K562 (cell line): ENCODE results near the gene CRACR2B. TPM values are rescaled to one million over a fixed set of nuclear protein-coding genes. Genes with fewer than 3 reads are reported as not detected.

Experiments
- ATAC-seq: fragments of 200-7000 bp; cut with Tn5 transposase; 3 replicates; pipeline ENCODE4 v1.9.1; 2020; ENCODE audit warnings: moderate library complexity
- BruUV-seq: library from RNA; stranded (reverse); fragments of 400-500 nt; replicated peaks from 2 replicates; lab custom pipeline; 2021; lab: Mats Ljungman, UMichigan
- CTCF ChIA-PET: fragments of 300-600 bp; formaldehyde crosslinking; extraction: SDS; loops from one replicate; lab custom pipeline; 2021; ENCODE audit warnings: low intra/inter-chr PET ratio; lab: Yijun Ruan, JAX
- POLR2A ChIA-PET: fragments of 300-600, 350-650 bp; sonication (Branson Sonifier 250); formaldehyde crosslinking; extraction: SDS; loops from one replicate; lab custom pipeline; 2021; ENCODE audit warnings: antibody characterized with exemption, inconsistent platforms; lab: Yijun Ruan, JAX
- DNase-seq, 4 experiments: peaks; one replicate each; pipeline versions ENCODE4 v3.0.0 to v3.0.0-alpha.2; 2011 to 2018; ENCODE audit warnings: low spot score in 3 of 4, mixed read lengths in 3 of 4; ENCODE audit errors: extremely low read depth in 1 of 4
- FAIRE-seq: peaks from 2 replicates; lab custom pipeline; 2011; peaks lifted over from hg19 to GRCh38; lab: Jason Lieb, UNC
- H2AFZ ChIP-seq: 2 replicates; pipeline ENCODE4 v1.6.0; 2011; ENCODE audit warnings: low read depth, low read length, control low read depth, inconsistent platforms
- H3K27ac ChIP-seq: fragments of 200-600 bp; 3 replicates; pipeline ENCODE4 v1.8.0; 2011; ENCODE audit warnings: low read depth, mild to moderate bottlenecking, control low read depth, inconsistent platforms, low read length, moderate library complexity, mixed read lengths; ENCODE audit errors: extremely low read depth
- H3K27me3 ChIP-seq, 2 experiments: fragments of 300-600 bp in 1 of 2; 2 replicates in 1 of 2; 3 replicates in 1 of 2; pipeline versions ENCODE4 v1.6.0 to v1.8.0; 2011; ENCODE audit warnings: inconsistent platforms in 2 of 2, low read length in 2 of 2, mild to moderate bottlenecking in 1 of 2, mixed read lengths in 1 of 2, moderate library complexity in 1 of 2; ENCODE audit not compliant: control insufficient read depth in 2 of 2, insufficient read depth in 2 of 2
- H3K36me3 ChIP-seq: fragments of 300-600 bp; 3 replicates; pipeline ENCODE4 v1.8.0; 2011; ENCODE audit warnings: mild to moderate bottlenecking, low read length, inconsistent platforms; ENCODE audit not compliant: control insufficient read depth, insufficient read depth
- H3K4me1 ChIP-seq, 2 experiments: fragments of 200-600 bp in 1 of 2; replicated peaks in 1 of 2; 2 replicates in 1 of 2; 3 replicates in 1 of 2; pipeline versions ENCODE4 v1.5.1 to v1.8.0; 2011; ENCODE audit warnings: inconsistent platforms in 2 of 2, low read length in 2 of 2, mild to moderate bottlenecking in 1 of 2, mixed read lengths in 1 of 2, moderate library complexity in 1 of 2; ENCODE audit not compliant: control insufficient read depth in 2 of 2, insufficient read depth in 2 of 2
- H3K4me2 ChIP-seq: 2 replicates; pipeline ENCODE4 v1.6.1; 2011; ENCODE audit warnings: low read length, control low read depth, inconsistent platforms, mixed read lengths; ENCODE audit not compliant: insufficient read depth
- H3K4me3 ChIP-seq: fragments of 200-600 bp; sonication (generic), shearing (Covaris generic); 2 replicates; pipeline ENCODE4 v1.5.1; 2016; ENCODE audit warnings: control low read depth, inconsistent platforms
- H3K79me2 ChIP-seq: fragments of 200-600 bp; 3 replicates; pipeline ENCODE4 v1.8.0; 2011; ENCODE audit warnings: low read length, inconsistent platforms; ENCODE audit not compliant: control insufficient read depth, insufficient read depth
- H3K9ac ChIP-seq, 2 experiments: 2 replicates each; pipeline versions ENCODE4 v1.6.0 to v1.6.1; 2011; ENCODE audit warnings: low read depth in 2 of 2, low read length in 2 of 2, control low read depth in 1 of 2, inconsistent platforms in 1 of 2, mild to moderate bottlenecking in 1 of 2, mixed read lengths in 1 of 2; ENCODE audit not compliant: insufficient read depth in 1 of 2
- H3K9me1 ChIP-seq: one replicate; pipeline ENCODE4 v1.6.0; 2011; ENCODE audit warnings: inconsistent platforms, mild to moderate bottlenecking, low read length, moderate library complexity; ENCODE audit not compliant: control insufficient read depth, insufficient read depth
- H3K9me3 ChIP-seq: replicated peaks from 2 replicates; pipeline ENCODE4 v1.5.1; 2011; ENCODE audit warnings: low read depth, low read length, inconsistent platforms; ENCODE audit not compliant: control insufficient read depth, insufficient read depth
- H4K20me1 ChIP-seq: replicated peaks from 2 replicates; pipeline ENCODE4 v1.6.1; 2011; ENCODE audit warnings: low read length, inconsistent platforms, mixed read lengths; ENCODE audit not compliant: control insufficient read depth, insufficient read depth
- E2F6 ChIP-seq, 2 experiments: IDR thresholded peaks; 2 replicates each; pipeline ENCODE4 v1.6.1; 2011; ENCODE audit warnings: borderline replicate concordance in 1 of 2, control low read depth in 1 of 2, low read depth in 1 of 2, low read length in 1 of 2, mild to moderate bottlenecking in 1 of 2, mixed read lengths in 1 of 2, moderate library complexity in 1 of 2; ENCODE audit not compliant: insufficient read depth in 1 of 2, insufficient read length in 1 of 2, poor library complexity in 1 of 2, severe bottlenecking in 1 of 2; ENCODE audit errors: extremely low read depth in 1 of 2
- ERF ChIP-seq: fragments of 450-650 bp; formaldehyde crosslinking; IDR thresholded peaks from 2 replicates; pipeline ENCODE4 v1.4.0; 2020; ENCODE audit warnings: mild to moderate bottlenecking, mixed read lengths
- FUS ChIP-seq: fragments of 200-400 bp; formaldehyde crosslinking; optimal IDR thresholded peaks from 2 replicates; pipeline ENCODE3; 2017; ENCODE audit warnings: low read depth, low read length
- MITF ChIP-seq: IDR thresholded peaks from 2 replicates; pipeline ENCODE4 v1.6.1; 2014; ENCODE audit warnings: antibody characterized with exemption
- POLR2AphosphoS2 ChIP-seq: IDR thresholded peaks from 2 replicates; pipeline ENCODE4 v1.6.1; 2012; ENCODE audit warnings: low read length, improper control_type of control experiment
- POLR2B ChIP-seq: fragments of 450-650 bp; IDR thresholded peaks from 2 replicates; pipeline ENCODE4 v1.6.1; 2018; ENCODE audit warnings: low read depth; ENCODE audit not compliant: partially characterized antibody
- POLR2G ChIP-seq: fragments of 200-400 bp; formaldehyde crosslinking; IDR thresholded peaks from 2 replicates; pipeline ENCODE4 v1.6.1; 2017; ENCODE audit warnings: low read depth, mild to moderate bottlenecking, antibody characterized with exemption, low read length, moderate library complexity
- RBFOX2 ChIP-seq: fragments of 200-400 bp; formaldehyde crosslinking; IDR thresholded peaks from 2 replicates; pipeline ENCODE4 v1.6.1; 2017; ENCODE audit warnings: low read depth, mild to moderate bottlenecking, low read length, moderate library complexity
- SAP30 ChIP-seq: fragments of 200-600 bp; sonication (generic); IDR thresholded peaks from 2 replicates; pipeline ENCODE4 v1.6.1; 2012; ENCODE audit warnings: borderline replicate concordance, low read depth, mild to moderate bottlenecking, moderate library complexity, low read length, control low read depth, inconsistent platforms; ENCODE audit not compliant: insufficient read depth, poor library complexity, severe bottlenecking
- SETDB1 ChIP-seq: IDR thresholded peaks from one replicate; pipeline ENCODE4 v1.6.1; 2012; ENCODE audit warnings: low read length, control low read depth, inconsistent platforms
- SREBF2 ChIP-seq: sonication (generic); formaldehyde crosslinking; IDR thresholded peaks from 2 replicates; pipeline ENCODE4 v1.4.0; 2020; ENCODE audit warnings: mild to moderate bottlenecking, missing genetic modification reagents
- WGBS: fragments of 100-300 bp; shearing (Covaris generic); methylation state at CpG from one replicate; pipeline ENCODE4 v1.1.6; 2016; ENCODE audit warnings: low coverage, mixed read lengths; ENCODE audit not compliant: insufficient coverage; ENCODE audit errors: missing lambda C conversion rate; 5-methylcytosine and 5-hydroxymethylcytosine counted together
- in situ Hi-C: fragments of 300-500 bp; cut with MboI; formaldehyde crosslinking; loops from 4 replicates; pipeline ENCODE4 v1.15.0; 2018; ENCODE audit warnings: inconsistent platforms, mixed read lengths
- intact Hi-C: fragments of 100-400 bp; cut with micrococcal nuclease; formaldehyde crosslinking; loops from 2 replicates; pipeline ENCODE4 v1.14.2; 2022
- polyA plus RNA-seq, 8 experiments: library from polyadenylated mRNA; depleted of rRNA in 4 of 8; stranded (reverse) in 5 of 8; unstranded in 3 of 8; fragments of >200 nt; fragmentation: Nextera tagmentation in 2 of 8; fragmentation: Illumina TruSeq in 1 of 8; extraction: Ambion mirVana in 2 of 8; extraction: Trizol in 1 of 8; gene quantifications; 2 replicates each; pipeline versions ENCODE4 v1.2.1 to v1.2.3, GENCODE V29; 2011 to 2014; ENCODE audit warnings: inconsistent platforms in 1 of 8, missing spikeins in 1 of 8
- total RNA-seq, 7 experiments: library from RNA; depleted of rRNA in 6 of 7; stranded (reverse); fragments of >200 nt in 6 of 7; fragmentation: Illumina TruSeq in 2 of 7; extraction: Trizol in 2 of 7; gene quantifications; 2 replicates each; pipeline versions ENCODE4 v1.2.1 to v1.2.3, GENCODE V29; 2011 to 2021; ENCODE audit warnings: low replicate concordance in 1 of 7
- TF ChIP-seq, protein P1 (sequence below): fragments of 250-450 bp; sonication (Bioruptor Pico); IDR thresholded peaks from 2 replicates; pipeline ENCODE4 v1.4.0; 2020; ENCODE audit warnings: mild to moderate bottlenecking, moderate library complexity

Gene CRACR2B
- total and polyA plus RNA-seq, 9 of the 15 experiments (the other 6 are each of a cell fraction or from before 2014, with no cell fraction given) = 0.10 to 51.0 (median 6.0) TPM

DNA sequence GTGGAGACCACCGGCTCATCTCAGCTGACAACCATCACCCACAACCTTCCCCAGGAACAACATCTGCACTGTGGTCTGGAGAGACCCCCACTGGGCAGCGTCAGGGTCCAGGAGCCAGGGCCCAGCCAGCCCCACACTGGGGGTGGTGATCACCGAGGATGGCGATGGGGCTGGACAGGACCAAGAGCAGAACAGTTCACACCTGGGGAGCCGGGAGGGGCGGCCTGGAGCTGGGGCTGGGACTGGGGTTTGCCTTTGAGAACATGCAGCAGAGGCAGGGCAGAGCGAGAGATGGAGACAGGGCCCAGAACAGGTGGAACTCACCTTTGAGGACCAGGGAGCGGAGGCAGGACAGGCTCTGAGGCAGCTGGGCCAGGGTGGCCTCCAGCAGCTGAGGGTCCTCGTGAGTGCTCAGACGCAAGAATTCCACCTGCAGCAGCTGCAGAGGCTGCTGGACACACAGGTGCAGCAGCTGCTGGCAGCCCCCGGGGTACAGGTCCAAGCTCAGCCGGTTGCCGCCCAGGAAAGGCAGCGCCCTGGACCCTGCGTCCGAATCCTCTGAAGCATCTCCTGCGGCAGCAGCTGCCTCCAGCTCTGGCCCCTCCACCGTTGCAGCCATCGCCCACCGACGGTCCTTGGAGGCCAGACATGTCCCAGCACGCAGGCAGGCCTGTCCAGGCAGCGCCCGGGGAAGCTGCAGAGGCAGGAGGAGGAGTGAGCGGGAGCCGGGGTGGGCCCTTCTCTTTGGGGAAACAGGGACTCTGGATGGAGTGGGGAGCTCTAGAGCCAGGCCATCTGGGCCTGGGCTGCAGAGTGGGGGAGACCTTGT, 23.7 kb upstream of the CRACR2B start (continued):
- TF ChIP-seq E2F6 (IDR thresholded peaks at IDR 0.05; ENCODE audit: borderline replicate concordance in 1 of 2, extremely low read depth in 1 of 2, insufficient read depth in 1 of 2, insufficient read length in 1 of 2, low read depth in 1 of 2, low read length in 1 of 2, poor library complexity in 1 of 2, severe bottlenecking in 1 of 2) = peak in 1 of 2 experiments; percentile 25
- TF ChIP-seq RBFOX2 = peak; percentile 30; the same call in 1 of the 2 replicates
- TF ChIP-seq, protein P1, sequence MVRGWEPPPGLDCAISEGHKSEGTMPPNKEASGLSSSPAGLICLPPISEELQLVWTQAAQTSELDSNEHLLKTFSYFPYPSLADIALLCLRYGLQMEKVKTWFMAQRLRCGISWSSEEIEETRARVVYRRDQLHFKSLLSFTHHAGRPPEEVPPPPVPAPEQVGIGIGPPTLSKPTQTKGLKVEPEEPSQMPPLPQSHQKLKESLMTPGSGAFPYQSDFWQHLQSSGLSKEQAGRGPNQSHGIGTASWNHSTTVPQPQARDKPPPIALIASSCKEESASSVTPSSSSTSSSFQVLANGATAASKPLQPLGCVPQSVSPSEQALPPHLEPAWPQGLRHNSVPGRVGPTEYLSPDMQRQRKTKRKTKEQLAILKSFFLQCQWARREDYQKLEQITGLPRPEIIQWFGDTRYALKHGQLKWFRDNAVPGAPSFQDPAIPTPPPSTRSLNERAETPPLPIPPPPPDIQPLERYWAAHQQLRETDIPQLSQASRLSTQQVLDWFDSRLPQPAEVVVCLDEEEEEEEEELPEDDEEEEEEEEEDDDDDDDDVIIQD (CRISPR knock-in tag) = no peak

DNA sequence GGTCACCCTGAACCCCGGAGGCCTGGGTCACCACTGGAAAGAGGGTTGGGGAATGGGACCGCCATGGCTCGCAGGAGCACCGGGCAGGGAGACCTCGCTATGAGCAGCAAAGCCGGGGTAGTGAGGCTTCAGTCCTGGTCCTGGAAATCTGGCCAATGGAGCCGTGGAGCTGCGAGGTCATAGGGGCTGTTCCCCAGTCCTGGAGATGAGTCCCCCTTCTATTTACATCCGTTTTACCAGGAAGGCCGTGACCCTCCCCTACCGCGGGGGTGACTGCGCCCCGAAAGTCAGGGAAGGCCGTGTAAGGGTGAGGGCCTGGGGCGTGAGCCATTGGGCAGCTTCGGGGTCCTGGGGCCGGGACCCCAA, 23.1 kb upstream of the CRACR2B start:
- WGBS = 12% methylated on average over 15 of the region's 18 CpGs
- H3K4me1 ChIP-seq = peaks cover 10 to 84% of the 10 kb centered on the region in 2 experiments; a peak in 4 of 5 replicates
- peaks cover 35% of the 10 kb centered on the region; the same call in 1 of the 3 replicates for H3K36me3 ChIP-seq
- ChIA-PET POLR2A (interaction anchor here (1.0 to 1.9 kb wide), 3 partner anchors 10 to 18 kb away, joined by 3 to 4 read pairs (median 4); no protein-coding TSS in a partner anchor), CTCF (no interaction called here)
- DNase-seq (no peak), FAIRE-seq (no peak), ATAC-seq (no peak)
- H3K9me1 ChIP-seq = no peaks in the 10 kb centered on the region
- peak overlapping the region; percentile 57; the same call in 1 of the 2 replicates for H2AFZ ChIP-seq
- BruUV-seq = no TSS peak
- peak overlapping the region; percentile 94 for H3K27ac ChIP-seq
- H4K20me1 ChIP-seq = no peaks in the 10 kb centered on the region
- no peaks in the 10 kb centered on the region for H3K27me3 ChIP-seq
- H3K9ac ChIP-seq = peak overlapping the region; percentile 52 to 97
- H3K4me3 ChIP-seq = peak overlapping the region; percentile 65
- in situ Hi-C loops (no loop called here), intact Hi-C loops (loop anchor here (2.0 kb wide), 1 partner anchor 28 kb away; the partner anchor contains the start of gene CD151)
- H3K79me2 ChIP-seq = peaks cover 38% of the 10 kb centered on the region
- H3K4me2 ChIP-seq = peak overlapping the region; percentile 85
- no peaks in the 10 kb centered on the region for H3K9me3 ChIP-seq
- TF ChIP-seq SETDB1 (no peak), POLR2AphosphoS2 (0 out of 2 replicates have a peak, but pooled peaks have one; percentile 1), MITF (no peak), POLR2B (no peak), SREBF2 (CRISPR knock-in tag) (no peak), POLR2G (peak; percentile 50; the same call in 1 of the 2 replicates), SAP30 (peak; percentile 56), FUS (no peak), ERF (peak; percentile 16; the same call in 1 of the 2 replicates)
